Left lung (tissue), 10 donors: ENCODE measurements around the gene C4orf54. TPM values are rescaled to one million over a fixed set of nuclear protein-coding genes. Genes with fewer than 3 reads are reported as not detected.

Experiments used
- ATAC-seq: fragments of 200-7000 bp; cut with Tn5 transposase; one replicate; pipeline ENCODE4 v1.9.1; 2020; ENCODE audit warnings: moderate library complexity
- DNase-seq, 4 donors: peaks; one replicate each; pipeline ENCODE4 v3.0.0-alpha.2; 2013 to 2020
- H3K27ac ChIP-seq, 2 donors: fragments of 200-600 bp; sonication (generic) in 1 of 2; one replicate each; pipeline versions ENCODE4 v1.5.0 to v1.8.0; 2020 to 2021
- H3K27me3 ChIP-seq, 2 donors: fragments of 200-600 bp; sonication (generic) in 1 of 2; one replicate each; pipeline versions ENCODE4 v1.5.0 to v1.8.0; 2020 to 2021
- H3K36me3 ChIP-seq, 2 donors: fragments of 200-600 bp; sonication (generic) in 1 of 2; one replicate each; pipeline versions ENCODE4 v1.5.0 to v1.8.0; 2020 to 2021
- H3K4me1 ChIP-seq, 2 donors: fragments of 200-600 bp; one replicate each; pipeline ENCODE4 v1.8.0; 2021
- H3K4me3 ChIP-seq, 2 donors: fragments of 200-600 bp; sonication (generic) in 1 of 2; one replicate each; pipeline versions ENCODE4 v1.5.0 to v1.8.0; 2020 to 2021; ENCODE audit warnings: mild to moderate bottlenecking in 1 of 2
- H3K9me3 ChIP-seq, 2 donors: fragments of 200-600 bp; sonication (generic) in 1 of 2; one replicate each; pipeline versions ENCODE4 v1.5.0 to v1.8.0; 2020 to 2021
- CTCF ChIP-seq, 2 donors: fragments of 200-600 bp; sonication (generic) in 1 of 2; IDR thresholded peaks; one replicate each; pipeline versions ENCODE4 v1.5.0 to v1.8.0; 2021; ENCODE audit warnings: antibody characterized with exemption in 2 of 2
- intact Hi-C, 2 donors: fragments of 100-400 bp; cut with DNase I; formaldehyde crosslinking; loops; one replicate each; pipeline versions ENCODE4 v1.11.2 to v1.14.2; 2022
- polyA plus RNA-seq, 6 donors: library from polyadenylated mRNA; unstranded; fragments of 120-200 nt; gene quantifications; one replicate each; pipeline ENCODE4 v1.2.1, GENCODE V29; 2013; ENCODE audit not compliant: insufficient read length in 6 of 6
- total RNA-seq, 2 donors: library from RNA; stranded (reverse); fragmentation: NEBNext Ultra II Directional; extraction: Animal tissue kit (Norgen Biotek cat#: 25700); gene quantifications; one replicate each; pipeline ENCODE4 v1.2.1, GENCODE V29; 2021
- donor health status: DM: no; HTN: yes; CAD: no.
- donor health status: DM: no; HTN: no; CAD: no.

Gene C4orf54
- total and polyA plus RNA-seq, 8 donors: 0.01 to 0.12 (median 0.05) TPM

DNA sequence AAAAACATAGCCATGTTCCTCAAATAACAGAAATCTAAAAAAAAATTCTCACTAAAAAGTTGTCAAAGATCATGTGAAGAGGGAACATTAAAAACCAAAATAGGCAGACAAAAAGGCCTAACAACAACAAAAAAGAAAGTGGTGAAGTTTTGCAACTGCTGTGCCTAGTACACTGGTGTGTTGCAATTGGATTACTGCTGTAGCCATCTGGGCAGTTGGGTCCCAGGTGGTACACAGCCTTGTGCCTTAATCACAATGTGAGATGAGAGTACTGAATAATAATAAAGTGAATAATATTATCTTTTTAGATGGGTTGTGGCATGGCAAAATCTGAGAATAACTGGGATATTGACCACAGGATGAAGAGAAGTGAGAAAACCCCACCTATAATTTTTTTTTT lies 12.0 kb downstream of the C4orf54 start:
- no peak for DNase-seq
- Histone ChIP-seq H3K4me3 (no peak overlapping the region), H3K9me3 (no peaks in the 10 kb centered on the region), H3K36me3 (no peaks in the 10 kb centered on the region), H3K27ac (no peak overlapping the region), H3K4me1 (no peaks in the 10 kb centered on the region), H3K27me3 (no peaks in the 10 kb centered on the region)
- intact Hi-C loops: no loop called here
- ATAC-seq: no peak
- TF ChIP-seq CTCF (IDR thresholded peaks at IDR 0.05): no peak

DNA sequence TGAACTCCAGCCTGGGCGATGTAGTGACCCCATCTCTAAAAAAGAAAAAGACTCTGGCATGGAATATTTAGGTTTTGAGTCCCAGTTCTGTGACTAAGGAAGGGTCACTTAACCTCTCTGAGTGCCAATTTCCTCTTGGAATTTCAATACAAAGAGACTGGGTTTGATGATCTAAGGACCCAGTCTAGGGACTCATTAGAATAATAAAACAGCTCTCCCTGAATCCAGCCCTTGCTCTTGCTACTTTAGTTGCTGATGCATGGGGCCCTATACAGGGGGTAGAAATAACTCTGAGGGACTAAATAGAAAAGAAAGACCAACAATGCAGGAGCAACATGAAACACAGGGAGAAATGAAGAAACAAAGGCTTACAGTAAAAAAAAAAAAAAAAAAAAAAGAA lies 12.6 kb downstream of the C4orf54 start:
- intact Hi-C loops: no loop called here
- Histone ChIP-seq H3K27ac (no peak overlapping the region), H3K4me3 (no peak overlapping the region), H3K36me3 (no peaks in the 10 kb centered on the region), H3K4me1 (no peaks in the 10 kb centered on the region), H3K27me3 (no peaks in the 10 kb centered on the region), H3K9me3 (no peaks in the 10 kb centered on the region)
- no peak for ATAC-seq
- DNase-seq: no peak
- TF ChIP-seq CTCF (IDR thresholded peaks at IDR 0.05): no peak

DNA sequence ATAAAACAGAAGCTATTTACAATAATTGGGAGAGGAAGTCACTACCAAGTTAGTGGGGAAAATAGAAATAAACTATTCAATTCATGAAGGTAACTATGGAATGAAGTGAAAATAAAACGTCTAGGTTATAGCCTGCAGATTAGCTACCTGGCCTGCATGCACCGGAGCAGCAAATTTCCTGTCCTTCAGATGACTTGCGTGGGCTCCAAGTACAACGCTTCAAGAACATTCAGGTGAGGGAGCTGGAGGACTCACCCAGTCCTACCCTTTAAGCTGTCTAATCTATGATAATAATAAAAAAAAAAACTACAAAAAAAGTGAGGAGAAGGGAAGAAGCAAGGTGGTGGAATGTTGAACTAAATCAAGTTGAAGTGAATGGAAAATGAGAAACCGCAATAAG lies 13.2 kb downstream of the C4orf54 start:
- H3K36me3 ChIP-seq: no peaks in the 10 kb centered on the region
- ATAC-seq (peak; percentile 37), DNase-seq (no peak)
- no peaks in the 10 kb centered on the region for H3K27me3 ChIP-seq
- no peak overlapping the region for H3K27ac ChIP-seq
- no peak for TF ChIP-seq CTCF (IDR thresholded peaks at IDR 0.05)
- H3K4me3 ChIP-seq: no peak overlapping the region
- intact Hi-C loops: no loop called here
- H3K9me3 ChIP-seq: no peaks in the 10 kb centered on the region
- H3K4me1 ChIP-seq: no peaks in the 10 kb centered on the region

GRCh38 chr4:99642725-99643489 lies 14.7 kb downstream of the C4orf54 start:
- intact Hi-C loops: no loop called here
- Histone ChIP-seq H3K9me3 (no peaks in the 10 kb centered on the region), H3K36me3 (no peaks in the 10 kb centered on the region), H3K4me1 (no peaks in the 10 kb centered on the region), H3K27ac (no peak overlapping the region), H3K27me3 (no peaks in the 10 kb centered on the region), H3K4me3 (no peak overlapping the region)
- ATAC-seq: no peak
- no peak for DNase-seq
- no peak for TF ChIP-seq CTCF (IDR thresholded peaks at IDR 0.05)

DNA sequence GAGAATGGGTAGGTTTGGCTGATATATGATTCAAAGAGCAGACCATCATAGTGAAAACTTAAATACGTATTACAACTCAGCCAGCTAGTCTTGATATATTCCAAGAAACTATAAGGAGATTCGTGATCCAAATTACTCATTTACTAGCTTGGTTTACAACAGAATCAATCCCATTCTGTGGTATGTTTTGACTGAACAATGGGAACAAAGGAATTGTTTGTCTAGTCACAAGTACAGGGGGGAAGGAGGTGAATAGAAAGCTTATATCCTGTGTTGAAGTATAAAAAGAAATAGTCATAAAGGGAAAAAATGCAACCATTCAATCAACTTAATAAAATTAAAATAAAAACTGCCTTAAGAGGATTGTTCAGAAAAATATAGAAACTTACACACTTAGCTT lies 17.0 kb downstream of the C4orf54 start:
- no peak for ATAC-seq
- Histone ChIP-seq H3K4me3 (no peak overlapping the region), H3K36me3 (no peaks in the 10 kb centered on the region), H3K27me3 (no peaks in the 10 kb centered on the region), H3K27ac (no peak overlapping the region), H3K4me1 (no peaks in the 10 kb centered on the region), H3K9me3 (no peaks in the 10 kb centered on the region)
- DNase-seq: no peak
- intact Hi-C loops: no loop called here
- no peak for TF ChIP-seq CTCF (IDR thresholded peaks at IDR 0.05)
